Measurements from ENCODE around the gene CCDC24.

Gene CCDC24

DNA sequence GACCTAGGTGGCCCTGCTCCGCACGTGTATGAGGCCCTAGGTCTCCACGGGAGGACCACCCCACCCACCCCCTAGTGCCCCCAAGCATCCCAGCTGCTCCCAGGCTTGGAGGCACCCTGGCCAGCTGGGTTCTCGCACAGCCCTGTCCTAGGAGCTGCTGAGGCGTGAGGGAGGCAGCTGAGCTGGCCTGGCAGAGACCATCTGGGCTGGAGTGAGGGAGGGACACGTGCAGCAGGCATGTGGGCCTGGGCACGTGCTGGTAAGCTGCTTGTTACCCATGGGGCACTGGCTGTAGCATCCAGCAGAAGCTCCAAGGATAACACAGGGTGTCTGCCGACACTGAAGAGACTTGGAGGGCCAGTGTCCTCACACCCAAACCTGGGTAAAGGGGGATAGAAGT, 29.8 kb downstream of the CCDC24 start:
- no peak for DNase-seq (ENCODE audit: low read depth)
- TF ChIP-seq, protein P1, sequence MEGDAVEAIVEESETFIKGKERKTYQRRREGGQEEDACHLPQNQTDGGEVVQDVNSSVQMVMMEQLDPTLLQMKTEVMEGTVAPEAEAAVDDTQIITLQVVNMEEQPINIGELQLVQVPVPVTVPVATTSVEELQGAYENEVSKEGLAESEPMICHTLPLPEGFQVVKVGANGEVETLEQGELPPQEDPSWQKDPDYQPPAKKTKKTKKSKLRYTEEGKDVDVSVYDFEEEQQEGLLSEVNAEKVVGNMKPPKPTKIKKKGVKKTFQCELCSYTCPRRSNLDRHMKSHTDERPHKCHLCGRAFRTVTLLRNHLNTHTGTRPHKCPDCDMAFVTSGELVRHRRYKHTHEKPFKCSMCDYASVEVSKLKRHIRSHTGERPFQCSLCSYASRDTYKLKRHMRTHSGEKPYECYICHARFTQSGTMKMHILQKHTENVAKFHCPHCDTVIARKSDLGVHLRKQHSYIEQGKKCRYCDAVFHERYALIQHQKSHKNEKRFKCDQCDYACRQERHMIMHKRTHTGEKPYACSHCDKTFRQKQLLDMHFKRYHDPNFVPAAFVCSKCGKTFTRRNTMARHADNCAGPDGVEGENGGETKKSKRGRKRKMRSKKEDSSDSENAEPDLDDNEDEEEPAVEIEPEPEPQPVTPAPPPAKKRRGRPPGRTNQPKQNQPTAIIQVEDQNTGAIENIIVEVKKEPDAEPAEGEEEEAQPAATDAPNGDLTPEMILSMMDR (IDR thresholded peaks at IDR 0.05; ENCODE audit: insufficient read depth, low read depth, low read length, missing control alignments), result no peak
- H3K4me3 ChIP-seq (ENCODE audit: low read depth, low read length), result no peak overlapping the region

DNA sequence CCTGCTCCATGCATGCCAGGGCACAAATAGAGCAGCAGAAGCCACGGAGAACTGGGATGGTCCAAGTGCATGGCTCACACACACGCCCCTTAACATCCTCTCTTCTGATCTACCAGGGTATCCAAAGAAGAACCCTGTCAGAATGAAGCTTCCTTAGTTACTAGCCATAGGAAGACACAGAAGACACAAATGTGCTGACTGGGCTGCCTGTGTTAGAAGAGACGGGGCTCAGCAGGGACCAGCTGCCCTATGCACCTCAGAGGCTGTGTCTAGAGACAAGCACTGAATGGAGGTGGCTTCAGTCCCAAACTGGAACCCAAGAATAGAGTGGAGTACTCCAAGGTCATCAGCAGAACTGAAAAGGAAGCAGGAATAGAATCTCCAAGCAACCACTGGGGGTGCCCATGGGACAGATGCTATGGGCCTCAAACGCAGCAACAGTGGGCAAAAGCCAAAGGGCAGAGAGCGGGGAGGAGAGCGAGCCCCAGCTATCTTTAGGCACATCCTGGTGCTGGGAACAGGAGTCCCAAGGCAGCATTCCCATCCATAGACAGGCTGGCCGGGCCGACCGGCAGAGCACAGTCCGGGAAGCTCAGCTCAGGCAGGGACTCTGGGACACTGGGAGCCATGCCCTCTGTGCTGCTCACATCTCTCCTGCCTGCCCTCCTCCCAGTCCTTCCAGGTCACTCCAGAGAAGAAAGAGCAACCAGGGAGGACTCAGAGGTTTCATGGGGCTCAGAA, 30.4 kb downstream of the CCDC24 start:
- TF ChIP-seq, protein P1 (IDR thresholded peaks at IDR 0.05; ENCODE audit: insufficient read depth, low read depth, low read length, missing control alignments), result no peak
- DNase-seq (ENCODE audit: low read depth), result no peak
- H3K4me3 ChIP-seq (ENCODE audit: low read depth, low read length), result no peak overlapping the region

DNA sequence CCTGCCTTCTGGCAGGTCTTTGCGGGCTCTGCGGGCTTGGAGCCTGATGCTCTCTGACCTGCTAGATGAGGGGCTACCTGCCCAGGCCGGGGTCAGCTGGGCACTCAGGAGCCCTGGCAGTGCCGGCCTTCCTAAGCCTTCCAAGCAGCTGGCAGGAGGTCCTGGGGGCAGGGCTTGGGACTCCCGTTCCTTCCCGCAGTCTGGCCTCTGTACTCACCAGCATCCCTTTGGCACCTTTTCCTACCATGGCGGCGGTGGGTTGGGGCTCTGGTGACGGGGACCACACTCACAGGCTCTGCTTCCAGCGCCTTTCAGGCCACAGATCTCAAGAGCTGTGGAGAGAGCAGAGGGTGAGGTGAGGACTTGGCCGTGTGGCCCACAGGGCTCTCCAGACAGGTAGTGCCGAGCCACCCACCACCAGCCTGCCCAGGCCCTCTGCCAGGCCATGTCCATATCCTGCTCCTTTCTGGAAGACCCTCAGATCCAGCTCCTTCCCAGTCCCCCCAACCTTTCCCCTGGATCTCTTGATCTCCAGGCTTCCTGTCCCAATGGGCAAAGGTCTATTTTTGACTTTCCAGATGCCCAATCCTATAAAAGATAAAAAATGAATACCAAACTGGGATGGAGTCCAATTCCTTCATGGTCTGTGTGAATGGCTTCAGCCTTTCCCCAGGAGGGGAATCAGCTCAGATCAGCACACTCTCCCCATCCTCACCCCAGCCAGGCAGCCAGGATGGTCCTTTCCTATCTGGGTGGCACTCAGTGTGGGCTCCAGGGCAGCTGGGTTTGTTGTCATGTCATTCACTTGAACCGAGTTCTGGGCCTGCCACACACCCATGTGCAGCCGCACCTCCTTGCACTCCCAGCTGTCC, 32.9 kb downstream of the CCDC24 start:
- no peak for DNase-seq (ENCODE audit: low read depth)
- no peak overlapping the region for H3K4me3 ChIP-seq (ENCODE audit: low read depth, low read length)
- TF ChIP-seq, protein P1 (IDR thresholded peaks at IDR 0.05; ENCODE audit: insufficient read depth, low read depth, low read length, missing control alignments), result no peak

DNA sequence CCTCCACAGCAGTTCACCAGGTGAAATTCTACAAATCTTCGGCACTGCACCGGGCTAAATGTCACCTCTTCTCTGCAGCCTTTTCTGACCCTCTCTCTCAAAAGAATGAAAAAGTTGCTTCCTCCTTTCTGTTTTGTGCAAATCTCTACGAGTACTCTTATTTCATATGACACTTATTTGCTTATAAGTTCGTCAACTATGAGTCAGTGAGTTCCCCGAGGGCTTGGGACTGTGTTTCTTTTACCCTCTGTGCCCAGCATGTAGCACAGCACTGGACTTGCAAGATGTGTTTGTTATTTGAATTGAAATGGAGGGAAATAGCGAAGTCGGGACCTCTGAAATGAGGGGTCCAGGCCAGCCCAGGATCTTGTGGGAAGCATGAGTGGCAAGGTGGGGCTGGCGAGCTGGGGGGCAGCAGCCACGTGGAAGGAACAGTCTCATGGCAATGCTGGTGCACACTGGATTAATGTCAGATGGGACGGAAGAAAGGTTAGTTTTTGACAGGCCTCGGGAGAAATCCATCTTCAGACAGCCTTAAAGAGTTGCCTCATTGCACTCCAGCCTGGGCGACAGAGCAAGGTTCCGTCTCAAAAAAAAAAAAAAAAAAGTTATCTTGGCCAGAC, 33.6 kb downstream of the CCDC24 start:
- TF ChIP-seq, protein P1 (IDR thresholded peaks at IDR 0.05; ENCODE audit: insufficient read depth, low read depth, low read length, missing control alignments), result no peak
- no peak overlapping the region for H3K4me3 ChIP-seq (ENCODE audit: low read depth, low read length)
- DNase-seq (ENCODE audit: low read depth), result no peak

DNA sequence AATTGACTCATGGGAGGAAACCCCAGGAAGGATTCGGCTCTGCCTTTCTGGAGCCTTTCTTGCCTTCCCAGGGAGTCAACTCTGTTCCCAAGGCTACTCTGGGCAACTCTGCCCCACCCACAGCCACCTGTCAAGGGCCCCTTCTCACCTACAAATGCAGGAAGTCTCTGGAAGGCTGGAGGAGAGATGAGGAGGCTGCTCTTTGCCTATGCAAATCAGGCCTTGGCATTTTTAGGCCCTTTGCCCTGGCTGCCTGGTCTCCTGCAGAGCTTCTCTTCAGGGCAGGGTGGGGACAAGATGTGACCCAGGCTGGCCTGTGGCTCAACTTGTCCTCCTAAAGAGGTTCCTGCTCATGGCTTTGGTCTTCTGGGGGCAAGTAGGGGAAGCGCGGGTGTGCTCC, 34.4 kb downstream of the CCDC24 start:
- TF ChIP-seq, protein P1 (IDR thresholded peaks at IDR 0.05; ENCODE audit: insufficient read depth, low read depth, low read length, missing control alignments), result no peak
- DNase-seq (ENCODE audit: low read depth), result no peak
- no peak overlapping the region for H3K4me3 ChIP-seq (ENCODE audit: low read depth, low read length)

DNA sequence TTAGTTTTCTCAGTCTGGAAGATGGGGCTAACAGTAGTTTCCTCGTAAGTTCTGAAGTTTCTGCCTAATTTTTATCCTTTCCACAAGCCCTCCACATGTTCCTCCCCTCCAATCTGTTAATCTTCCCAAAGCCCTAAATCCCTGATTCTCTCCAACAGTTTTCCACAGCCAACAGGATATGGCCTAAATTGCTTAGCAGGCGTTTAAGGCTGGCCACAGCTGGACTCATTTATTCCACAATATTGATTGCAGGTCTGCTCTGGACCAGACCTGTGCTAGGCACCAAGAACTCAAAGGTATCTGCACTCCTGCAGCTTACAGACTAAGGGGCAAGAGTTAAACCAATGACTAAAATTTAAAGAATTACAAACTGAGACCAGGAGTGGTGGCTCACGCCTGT, 35.9 kb downstream of the CCDC24 start:
- DNase-seq (ENCODE audit: low read depth), result no peak
- TF ChIP-seq, protein P1 (IDR thresholded peaks at IDR 0.05; ENCODE audit: insufficient read depth, low read depth, low read length, missing control alignments), result no peak
- no peak overlapping the region for H3K4me3 ChIP-seq (ENCODE audit: low read depth, low read length)
